Stimulated activated CD4-positive, alpha-beta T cell treated with anti-CD3 and anti-CD28 coated beads, Interleukin-1b, Interleukin-23, amount 100 ng/mL, for 48 hours (primary cell): Measurements from ENCODE around the gene CASP1.
"Not testable (repeated sequence)": the region's sequence is repeated elsewhere in the genome, so short reads cannot be mapped to it uniquely, and the experiment has no call there.

ENCODE experiments used
- DNase-seq: peaks from one replicate; pipeline ENCODE4 v3.0.0-alpha.2; 2020

CASP1 gene

GRCh38 chr11:105045676-105046296 is 10.8 kb upstream of the CASP1 start:
- DNase-seq: no peak

GRCh38 chr11:105044557-105045524 is 9.9 kb upstream of the CASP1 start, which contains the start of gene CARD16:
Gene CARD16, minus strand, starts transcription at chr11:105045335. Its CDS starts 38 bp downstream, at chr11:105045297.
- peak; percentile 21 for DNase-seq

GRCh38 chr11:105042178-105042577 is 7.2 kb upstream of the CASP1 start:
- no peak for DNase-seq

GRCh38 chr11:105040703-105041102 is 5.8 kb upstream of the CASP1 start:
- no peak for DNase-seq

GRCh38 chr11:105034388-105034787 is 556 bp downstream of the CASP1 start:
- not testable (repeated sequence) for DNase-seq

- no peak for DNase-seq
Measured at GRCh38 chr11:105033781-105034180, 1.2 kb downstream of the CASP1 start.

- DNase-seq: no peak
Measured at GRCh38 chr11:105033343-105033742, 1.6 kb downstream of the CASP1 start.

GRCh38 chr11:105032495-105032894 is 2.4 kb downstream of the CASP1 start:
- no peak for DNase-seq

- DNase-seq: no peak
Measured at GRCh38 chr11:105027678-105028077, 7.3 kb downstream of the CASP1 start.

GRCh38 chr11:105024394-105024793 is 10.6 kb downstream of the CASP1 start:
- DNase-seq: no peak

- no peak for DNase-seq
Measured at GRCh38 chr11:105023003-105023402, 11.9 kb downstream of the CASP1 start, which contains the start of gene CASP5. Gene CASP5, minus strand, starts transcription at chr11:105023168. Its CDS starts 32 bp downstream, at chr11:105023136.

- no peak for DNase-seq
Measured at GRCh38 chr11:105022527-105022926, 12.4 kb downstream of the CASP1 start.

- no peak for DNase-seq
Measured at GRCh38 chr11:105007463-105007862, 27.5 kb downstream of the CASP1 start.

GRCh38 chr11:105005451-105005845 is 29.5 kb downstream of the CASP1 start:
- no peak for DNase-seq

GRCh38 chr11:105004021-105004420 is 30.9 kb downstream of the CASP1 start:
- no peak for DNase-seq

- no peak for DNase-seq
Measured at GRCh38 chr11:105003151-105003550, 31.8 kb downstream of the CASP1 start.

- peak; percentile 51 for DNase-seq
Measured at GRCh38 chr11:105000797-105001196, 34.1 kb downstream of the CASP1 start.

GRCh38 chr11:105000167-105000566 is 34.8 kb downstream of the CASP1 start:
- DNase-seq: peak; percentile 2

- no peak for DNase-seq
Measured at GRCh38 chr11:104999721-105000120, 35.2 kb downstream of the CASP1 start.

- DNase-seq: no peak
Measured at GRCh38 chr11:104997288-104997687, 37.7 kb downstream of the CASP1 start.

- no peak for DNase-seq
Measured at GRCh38 chr11:104995001-104995408, 39.9 kb downstream of the CASP1 start.

GRCh38 chr11:104992781-104993180 is 42.2 kb downstream of the CASP1 start:
- DNase-seq: no peak

GRCh38 chr11:104991994-104992393 is 43.0 kb downstream of the CASP1 start:
- no peak for DNase-seq

GRCh38 chr11:104984808-104985207 is 50.1 kb downstream of the CASP1 start:
- no peak for DNase-seq
